NOMO-1 treated with dmso at 0.1 percent for 144 hours (cell line): ENCODE results near the gene OTOA.
"Not testable (repeated sequence)": the region's sequence is repeated elsewhere in the genome, so short reads cannot be mapped to it uniquely, and the experiment has no call there.

ENCODE experiments used
- DNase-seq: peaks from one replicate; lab custom pipeline; 2025; ENCODE audit not compliant: unreplicated experiment; lab: John Stamatoyannopoulos, UW

The OTOA gene

GRCh38 chr16:21802375-21802663 lies 138.6 kb downstream of the OTOA start:
- not testable (repeated sequence) for DNase-seq
